Measurements from ENCODE around the gene PIEZO1. TPM values are rescaled to one million over a fixed set of nuclear protein-coding genes. Genes with fewer than 3 reads are reported as not detected.

PIEZO1 gene
- total and polyA plus RNA-seq, 2 experiments from 2014 or later: 30.4 to 70.1 TPM

GRCh38 chr16:88816736-88817535 is 31.9 kb upstream of the PIEZO1 start:
- no peaks in the 10 kb centered on the region for H3K79me2 ChIP-seq (replicated peaks; ENCODE audit: insufficient read depth)
- no peaks in the 10 kb centered on the region for H3K9me3 Mint-ChIP-seq
- no peak overlapping the region for H3K27ac ChIP-seq (ENCODE audit: low read depth)
- peaks cover 12% of the 10 kb centered on the region; the same call in 1 of the 3 replicates for H3K4me1 Mint-ChIP-seq
- H4K20me1 ChIP-seq (replicated peaks; ENCODE audit: insufficient read depth): no peaks in the 10 kb centered on the region
- DNase-seq (ENCODE audit: low spot score) (no peak), ATAC-seq (no peak)
- peaks cover 9% of the 10 kb centered on the region for H3K27me3 Mint-ChIP-seq (ENCODE audit: insufficient read depth, low read depth, poor library complexity)
- 0 out of 2 replicates have a peak, but pooled peaks cover 2% of the 10 kb centered on the region for H3F3A ChIP-seq (replicated peaks; ENCODE audit: low read depth)
- no peaks in the 10 kb centered on the region for H3K27me3 ChIP-seq (ENCODE audit: insufficient read depth)
- H3K4me2 ChIP-seq: no peak overlapping the region
- H3K4me1 ChIP-seq (ENCODE audit: insufficient read depth): no peaks in the 10 kb centered on the region
- H3K36me3 ChIP-seq (ENCODE audit: insufficient read depth): no peaks in the 10 kb centered on the region
- TF ChIP-seq EZH2 (IDR thresholded peaks at IDR 0.05; ENCODE audit: low read depth, unreplicated experiment) (no peak), CREB1 (CRISPR knock-in tag; IDR thresholded peaks at IDR 0.05; ENCODE audit: low read depth) (no peak), ZNF114 (CRISPR knock-in tag; IDR thresholded peaks at IDR 0.05) (no peak), STAT1 (IDR thresholded peaks at IDR 0.05; ENCODE audit: unreplicated experiment) (no peak), ETS1 (IDR thresholded peaks at IDR 0.05) (no peak), ZNF331 (CRISPR knock-in tag; IDR thresholded peaks at IDR 0.05; ENCODE audit: low read depth) (no peak), NANOG (IDR thresholded peaks at IDR 0.05; ENCODE audit: borderline replicate concordance) (no peak), CTCF (conservative IDR thresholded peaks at IDR 0.05; ENCODE audit: low read depth in 2 of 2) (no peak), EZH2phosphoT487 (IDR thresholded peaks at IDR 0.05; ENCODE audit: unreplicated experiment) (no peak), ZNF462 (CRISPR knock-in tag; IDR thresholded peaks at IDR 0.05) (no peak), JUNB (IDR thresholded peaks at IDR 0.05; ENCODE audit: unreplicated experiment) (no peak), REST (IDR thresholded peaks at IDR 0.05; ENCODE audit: unreplicated experiment) (no peak), POLR2AphosphoS5 (IDR thresholded peaks at IDR 0.05; ENCODE audit: low read depth) (no peak)
- no peak overlapping the region for H2AFZ ChIP-seq
- H3K27ac Mint-ChIP-seq: no peak overlapping the region
- no peak overlapping the region for H3K4me3 ChIP-seq
- H3K9me2 ChIP-seq (ENCODE audit: insufficient read depth): no peaks in the 10 kb centered on the region
- H3K4me3 Mint-ChIP-seq: no peak overlapping the region
- H3K36me3 Mint-ChIP-seq (ENCODE audit: low read depth): no peaks in the 10 kb centered on the region

Measured in GM23338 (cell line).